ENCODE results near the gene HSPBAP1. TPM values are rescaled to one million over a fixed set of nuclear protein-coding genes. Genes with fewer than 3 reads are reported as not detected.

Gene HSPBAP1
- total and polyA plus RNA-seq, 2 of the 13 experiments (the other 11 are each of a cell fraction or from before 2014, with no cell fraction given): 4.2 to 5.1 TPM

DNA sequence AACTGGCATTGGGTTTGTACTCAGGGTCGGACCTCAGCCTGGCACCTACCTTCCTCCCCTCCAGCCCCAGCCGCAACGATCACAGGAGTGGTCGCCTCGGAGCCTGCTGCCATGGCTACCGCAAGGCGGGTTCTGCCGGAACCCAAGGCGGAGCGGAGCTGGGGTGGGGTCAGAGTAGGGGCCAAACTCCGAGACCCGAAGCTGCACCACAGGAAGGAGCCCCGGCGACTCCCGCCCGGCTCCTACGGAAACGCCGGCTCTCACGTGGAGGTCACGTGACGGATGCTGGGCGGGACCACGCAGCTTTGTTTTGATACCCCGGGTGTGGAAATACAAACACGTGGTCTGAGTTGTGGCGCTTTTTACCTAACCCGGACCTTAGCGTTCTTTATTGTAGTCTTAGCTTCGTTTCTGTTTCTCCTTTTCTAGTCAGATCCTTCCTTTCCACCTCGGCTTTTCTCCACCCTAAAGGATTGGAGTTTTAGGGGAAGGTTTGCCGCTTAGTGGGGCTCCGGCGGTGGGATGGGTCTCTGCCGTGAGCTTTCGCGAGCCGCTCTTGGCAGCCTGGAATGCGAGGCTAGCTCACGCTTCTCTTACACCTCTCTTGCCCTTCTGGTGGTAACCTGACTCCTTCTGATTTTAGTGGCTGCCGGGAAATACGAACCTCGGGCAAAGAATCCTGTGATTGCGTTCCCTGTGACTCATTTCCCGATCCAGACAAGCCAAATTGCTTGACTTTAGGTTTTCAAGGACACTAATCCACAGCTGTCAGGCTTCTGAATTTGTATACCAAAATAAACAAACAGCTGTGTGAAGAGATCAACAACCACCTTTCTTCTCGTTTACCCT, at the start of gene HSPBAP1 (continued):
- no peak for TF ChIP-seq REXO4 (CRISPR knock-in tag; IDR thresholded peaks at IDR 0.05; ENCODE audit: borderline replicate concordance)
- TF ChIP-seq, protein P1, sequence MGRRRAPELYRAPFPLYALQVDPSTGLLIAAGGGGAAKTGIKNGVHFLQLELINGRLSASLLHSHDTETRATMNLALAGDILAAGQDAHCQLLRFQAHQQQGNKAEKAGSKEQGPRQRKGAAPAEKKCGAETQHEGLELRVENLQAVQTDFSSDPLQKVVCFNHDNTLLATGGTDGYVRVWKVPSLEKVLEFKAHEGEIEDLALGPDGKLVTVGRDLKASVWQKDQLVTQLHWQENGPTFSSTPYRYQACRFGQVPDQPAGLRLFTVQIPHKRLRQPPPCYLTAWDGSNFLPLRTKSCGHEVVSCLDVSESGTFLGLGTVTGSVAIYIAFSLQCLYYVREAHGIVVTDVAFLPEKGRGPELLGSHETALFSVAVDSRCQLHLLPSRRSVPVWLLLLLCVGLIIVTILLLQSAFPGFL (CRISPR knock-in tag; IDR thresholded peaks at IDR 0.05): no peak
- TF ChIP-seq ZIK1 (CRISPR knock-in tag; IDR thresholded peaks at IDR 0.05; ENCODE audit: borderline replicate concordance, low read depth): peak; percentile 53; the same call in 1 of the 2 replicates
- TF ChIP-seq MEIS1 (CRISPR knock-in tag; IDR thresholded peaks at IDR 0.05; ENCODE audit: borderline replicate concordance): peak; percentile 62; the same call in 1 of the 2 replicates
- no peak for TF ChIP-seq CHCHD3 (CRISPR knock-in tag; IDR thresholded peaks at IDR 0.05)
- TF ChIP-seq MLLT10 (CRISPR knock-in tag; IDR thresholded peaks at IDR 0.05): no peak
- no peak; the same call in 1 of the 2 replicates for TF ChIP-seq ZNF510 (CRISPR knock-in tag; IDR thresholded peaks at IDR 0.05; ENCODE audit: low read depth)
- TF ChIP-seq, protein P2, sequence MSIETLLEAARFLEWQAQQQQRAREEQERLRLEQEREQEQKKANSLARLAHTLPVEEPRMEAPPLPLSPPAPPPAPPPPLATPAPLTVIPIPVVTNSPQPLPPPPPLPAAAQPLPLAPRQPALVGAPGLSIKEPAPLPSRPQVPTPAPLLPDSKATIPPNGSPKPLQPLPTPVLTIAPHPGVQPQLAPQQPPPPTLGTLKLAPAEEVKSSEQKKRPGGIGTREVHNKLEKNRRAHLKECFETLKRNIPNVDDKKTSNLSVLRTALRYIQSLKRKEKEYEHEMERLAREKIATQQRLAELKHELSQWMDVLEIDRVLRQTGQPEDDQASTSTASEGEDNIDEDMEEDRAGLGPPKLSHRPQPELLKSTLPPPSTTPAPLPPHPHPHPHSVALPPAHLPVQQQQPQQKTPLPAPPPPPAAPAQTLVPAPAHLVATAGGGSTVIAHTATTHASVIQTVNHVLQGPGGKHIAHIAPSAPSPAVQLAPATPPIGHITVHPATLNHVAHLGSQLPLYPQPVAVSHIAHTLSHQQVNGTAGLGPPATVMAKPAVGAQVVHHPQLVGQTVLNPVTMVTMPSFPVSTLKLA (IDR thresholded peaks at IDR 0.05): peak; percentile 97
- peak; percentile 28; the same call in 1 of the 2 replicates for TF ChIP-seq RXRB (CRISPR knock-in tag; IDR thresholded peaks at IDR 0.05; ENCODE audit: borderline replicate concordance)
- no peak for TF ChIP-seq ARNT (IDR thresholded peaks at IDR 0.05)
- no peak for TF ChIP-seq ZNF530 (CRISPR knock-in tag; IDR thresholded peaks at IDR 0.05; ENCODE audit: low read depth)
- TF ChIP-seq SRSF1 (optimal IDR thresholded peaks at IDR 0.05; ENCODE audit: low read depth, low read length): no peak
- TF ChIP-seq MZF1 (CRISPR knock-in tag; IDR thresholded peaks at IDR 0.05; ENCODE audit: borderline replicate concordance): no peak
- peak; percentile 93 for TF ChIP-seq KDM5B (CRISPR knock-in tag; IDR thresholded peaks at IDR 0.05; ENCODE audit: borderline replicate concordance)
- TF ChIP-seq MEIS2 (CRISPR knock-in tag; IDR thresholded peaks at IDR 0.05): peak; percentile 28; the same call in 1 of the 2 replicates
- no peak for TF ChIP-seq SMAD3 (CRISPR knock-in tag; IDR thresholded peaks at IDR 0.05)
- peak; percentile 78 for TF ChIP-seq ERF (CRISPR knock-in tag; IDR thresholded peaks at IDR 0.05)
- TF ChIP-seq, protein P3, sequence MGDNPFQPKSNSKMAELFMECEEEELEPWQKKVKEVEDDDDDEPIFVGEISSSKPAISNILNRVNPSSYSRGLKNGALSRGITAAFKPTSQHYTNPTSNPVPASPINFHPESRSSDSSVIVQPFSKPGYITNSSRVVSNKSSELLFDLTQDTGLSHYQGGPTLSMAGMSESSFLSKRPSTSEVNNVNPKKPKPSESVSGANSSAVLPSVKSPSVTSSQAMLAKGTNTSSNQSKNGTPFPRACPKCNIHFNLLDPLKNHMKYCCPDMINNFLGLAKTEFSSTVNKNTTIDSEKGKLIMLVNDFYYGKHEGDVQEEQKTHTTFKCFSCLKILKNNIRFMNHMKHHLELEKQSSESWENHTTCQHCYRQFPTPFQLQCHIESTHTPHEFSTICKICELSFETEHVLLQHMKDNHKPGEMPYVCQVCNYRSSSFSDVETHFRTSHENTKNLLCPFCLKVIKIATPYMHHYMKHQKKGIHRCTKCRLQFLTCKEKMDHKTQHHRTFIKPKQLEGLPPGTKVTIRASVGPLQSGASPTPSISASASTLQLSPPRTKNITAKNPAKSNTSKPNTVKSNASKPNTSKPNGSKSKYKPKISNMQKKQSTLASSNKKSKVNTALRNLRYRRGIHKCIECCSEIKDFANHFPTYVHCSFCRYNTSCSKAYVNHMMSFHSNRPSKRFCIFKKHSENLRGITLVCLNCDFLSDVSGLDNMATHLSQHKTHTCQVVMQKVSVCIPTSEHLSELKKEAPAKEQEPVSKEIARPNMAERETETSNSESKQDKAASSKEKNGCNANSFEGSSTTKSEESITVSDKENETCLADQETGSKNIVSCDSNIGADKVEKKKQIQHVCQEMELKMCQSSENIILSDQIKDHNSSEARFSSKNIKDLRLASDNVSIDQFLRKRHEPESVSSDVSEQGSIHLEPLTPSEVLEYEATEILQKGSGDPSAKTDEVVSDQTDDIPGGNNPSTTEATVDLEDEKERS (CRISPR knock-in tag; IDR thresholded peaks at IDR 0.05): no peak
- no peak for TF ChIP-seq ZNF709 (CRISPR knock-in tag; IDR thresholded peaks at IDR 0.05)
- TF ChIP-seq ATRX (CRISPR knock-in tag; IDR thresholded peaks at IDR 0.05; ENCODE audit: borderline replicate concordance): no peak; the same call in 1 of the 2 replicates
- TF ChIP-seq ZNF329 (CRISPR knock-in tag; IDR thresholded peaks at IDR 0.05; ENCODE audit: low read depth): no peak
- TF ChIP-seq ZUFSP (CRISPR knock-in tag; IDR thresholded peaks at IDR 0.05; ENCODE audit: borderline replicate concordance): no peak
- TF ChIP-seq ZNF468 (CRISPR knock-in tag; IDR thresholded peaks at IDR 0.05): no peak

Data from HepG2 (cell line).